Measurements from ENCODE around the gene FTHL17.

The FTHL17 gene

GRCh38 chrX:31038575-31039326 is 33.1 kb downstream of the FTHL17 start:
- DNase-seq (ENCODE audit: low read depth, low spot score): no peak

- no peak for DNase-seq (ENCODE audit: low read depth, low spot score)
These were observed 34.9 kb downstream of the FTHL17 start for GRCh38 chrX:31036895-31037294.

GRCh38 chrX:31027351-31027750 is 44.5 kb downstream of the FTHL17 start:
- no peak for DNase-seq (ENCODE audit: low read depth, low spot score)

GRCh38 chrX:31024866-31025265 is 47.0 kb downstream of the FTHL17 start:
- DNase-seq (ENCODE audit: low read depth, low spot score): no peak

GRCh38 chrX:31021537-31021936 is 50.3 kb downstream of the FTHL17 start:
- no peak for DNase-seq (ENCODE audit: low read depth, low spot score)

Measured in smooth muscle cell of the brain vasculature (primary cell).